Kidney (tissue), 14 donors: ENCODE measurements around the gene MOGAT2. TPM values are rescaled to one million over a fixed set of nuclear protein-coding genes. Genes with fewer than 3 reads are reported as not detected.

Experiments used
- DNase-seq, 5 donors: peaks; one replicate each; pipeline ENCODE4 v3.0.0-alpha.2; 2013 to 2020
- FAIRE-seq: peaks from 2 replicates; lab custom pipeline; 2012; peaks lifted over from hg19 to GRCh38; lab: Jason Lieb, UNC
- H3K27ac ChIP-seq, 2 donors: one replicate each; pipeline ENCODE4 v1.7.0; 2013; ENCODE audit warnings: low read depth in 2 of 2, low read length in 2 of 2, inconsistent platforms in 1 of 2
- H3K27me3 ChIP-seq: one replicate; pipeline ENCODE4 v1.7.1; 2013; ENCODE audit warnings: low read length, inconsistent platforms; ENCODE audit not compliant: control insufficient read depth, insufficient read depth
- H3K36me3 ChIP-seq, 3 donors: one replicate each; pipeline versions ENCODE4 v1.7.0 to v1.7.1; 2013; ENCODE audit warnings: low read length in 3 of 3, control low read depth in 1 of 3, inconsistent platforms in 1 of 3; ENCODE audit not compliant: insufficient read depth in 3 of 3, control insufficient read depth in 2 of 3
- H3K4me1 ChIP-seq, 3 donors: one replicate each; pipeline versions ENCODE4 v1.7.0 to v1.7.1; 2013; ENCODE audit warnings: low read length in 3 of 3, inconsistent platforms in 1 of 3, low read depth in 1 of 3; ENCODE audit not compliant: control insufficient read depth in 2 of 3, insufficient read depth in 2 of 3
- H3K4me3 ChIP-seq, 3 donors: one replicate each; pipeline versions ENCODE4 v1.7.0 to v1.8.1; 2013; ENCODE audit warnings: low read length in 3 of 3, control low read depth in 1 of 3, inconsistent platforms in 1 of 3
- H3K9ac ChIP-seq, 3 donors: one replicate each; pipeline versions ENCODE4 v1.7.0 to v1.7.1; 2013; ENCODE audit warnings: low read length in 3 of 3, control low read depth in 1 of 3, inconsistent platforms in 1 of 3
- H3K9me3 ChIP-seq, 3 donors: one replicate each; pipeline versions ENCODE4 v1.7.0 to v1.7.1; 2013; ENCODE audit warnings: low read length in 3 of 3, control low read depth in 1 of 3, inconsistent platforms in 1 of 3; ENCODE audit not compliant: control insufficient read depth in 2 of 3, insufficient read depth in 1 of 3
- CTCF ChIP-seq: IDR thresholded peaks from 3 replicates; pipeline ENCODE4 v1.5.1; 2012; ENCODE audit warnings: mild to moderate bottlenecking, moderate library complexity, borderline replicate concordance; ENCODE audit not compliant: insufficient read depth; ENCODE audit errors: extremely low read depth
- intact Hi-C: fragments of 100-400 bp; cut with DNase I; formaldehyde crosslinking; loops from one replicate; pipeline ENCODE4 v1.11.1; 2022
- polyA plus RNA-seq: library from polyadenylated mRNA; stranded (reverse); fragments of 350-450 nt; fragmentation: Illumina TruSeq; extraction: RNeasy Lipid Tissue Mini Kit (QIAGEN cat#74804); gene quantifications from one replicate; pipeline ENCODE4 v1.2.3, GENCODE V29; 2014; ENCODE audit warnings: low read depth, low replicate concordance; ENCODE audit not compliant: insufficient read depth
- total RNA-seq: library from RNA; stranded (reverse); fragmentation: NEBNext Ultra II Directional; extraction: Animal tissue kit (Norgen Biotek cat#: 25700); gene quantifications from one replicate; pipeline ENCODE4 v1.2.1, GENCODE V29; 2021
- donor health status: control.
- donor health status: control.
- donor health status: control.
- donor health status: control.
- donor health status: control.
- donor health status: DM: yes; HTN: yes; CAD: no.
- donor health status: Normal renal cell carcinoma (clear cell type).

MOGAT2 gene
- total and polyA plus RNA-seq, 2 donors from 2014 or later, result 1.1 TPM; not detected in 1

- Histone ChIP-seq H3K9me3 (no peaks in the 10 kb centered on the region), H3K36me3 (no peaks in the 10 kb centered on the region), H3K27me3 (no peaks in the 10 kb centered on the region), H3K9ac (no peak overlapping the region), H3K4me1 (peaks cover 0 to 3% (median 0%) of the 10 kb centered on the region in 3 donors), H3K27ac (no peak overlapping the region), H3K4me3 (no peak overlapping the region)
- TF ChIP-seq CTCF, result no peak
- DNase-seq (no peak), FAIRE-seq (no peak)
- intact Hi-C loops, result no loop called here
Measured at GRCh38 chr11:75734491-75735180, 17.0 kb downstream of the MOGAT2 start.

GRCh38 chr11:75735181-75735845, 17.7 kb downstream of the MOGAT2 start:
- Histone ChIP-seq H3K4me1 (peaks cover 0 to 3% (median 0%) of the 10 kb centered on the region in 3 donors), H3K9me3 (no peaks in the 10 kb centered on the region), H3K27ac (no peak overlapping the region), H3K9ac (no peak overlapping the region), H3K27me3 (no peaks in the 10 kb centered on the region), H3K4me3 (no peak overlapping the region), H3K36me3 (no peaks in the 10 kb centered on the region)
- DNase-seq, result no peak
- FAIRE-seq, result no peak
- TF ChIP-seq CTCF, result no peak
- intact Hi-C loops, result no loop called here

- FAIRE-seq (no peak), DNase-seq (no peak)
- no peak overlapping the region for H3K27ac ChIP-seq
- no peaks in the 10 kb centered on the region for H3K27me3 ChIP-seq
- no peak overlapping the region for H3K9ac ChIP-seq
- H3K36me3 ChIP-seq, result no peaks in the 10 kb centered on the region
- peaks cover 0 to 3% (median 0%) of the 10 kb centered on the region in 3 donors for H3K4me1 ChIP-seq
- H3K4me3 ChIP-seq, result no peak overlapping the region
- intact Hi-C loops, result no loop called here
- no peak for TF ChIP-seq CTCF
- no peaks in the 10 kb centered on the region for H3K9me3 ChIP-seq
Measured at GRCh38 chr11:75737314-75737713, 19.7 kb downstream of the MOGAT2 start.
